NCI-H2196 (cell line): ENCODE data around the gene KLHL26.

ENCODE experiments used
- DNase-seq: peaks from one replicate; lab custom pipeline; 2025; ENCODE audit not compliant: unreplicated experiment; lab: John Stamatoyannopoulos, UW

The KLHL26 gene

DNA sequence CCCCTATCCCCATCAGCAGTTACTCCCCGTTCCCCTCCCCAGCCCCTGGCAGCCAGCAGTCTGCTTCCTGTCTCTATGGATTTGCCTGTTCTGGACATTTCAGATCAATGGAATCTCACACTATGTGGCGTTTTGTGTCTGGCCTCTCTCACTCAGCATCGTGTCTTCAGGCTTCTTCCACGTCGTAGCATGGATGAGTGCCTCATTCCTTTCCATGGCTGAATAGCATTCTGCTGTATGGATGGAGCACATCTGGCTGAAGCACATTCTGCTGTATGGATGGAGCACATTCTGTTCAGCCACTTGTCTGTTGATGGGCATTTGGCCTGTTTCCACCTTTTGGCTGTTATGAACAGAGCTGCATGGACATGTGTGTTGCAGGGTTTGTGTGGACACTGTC, 76.2 kb downstream of the KLHL26 start:
- DNase-seq = no peak

DNA sequence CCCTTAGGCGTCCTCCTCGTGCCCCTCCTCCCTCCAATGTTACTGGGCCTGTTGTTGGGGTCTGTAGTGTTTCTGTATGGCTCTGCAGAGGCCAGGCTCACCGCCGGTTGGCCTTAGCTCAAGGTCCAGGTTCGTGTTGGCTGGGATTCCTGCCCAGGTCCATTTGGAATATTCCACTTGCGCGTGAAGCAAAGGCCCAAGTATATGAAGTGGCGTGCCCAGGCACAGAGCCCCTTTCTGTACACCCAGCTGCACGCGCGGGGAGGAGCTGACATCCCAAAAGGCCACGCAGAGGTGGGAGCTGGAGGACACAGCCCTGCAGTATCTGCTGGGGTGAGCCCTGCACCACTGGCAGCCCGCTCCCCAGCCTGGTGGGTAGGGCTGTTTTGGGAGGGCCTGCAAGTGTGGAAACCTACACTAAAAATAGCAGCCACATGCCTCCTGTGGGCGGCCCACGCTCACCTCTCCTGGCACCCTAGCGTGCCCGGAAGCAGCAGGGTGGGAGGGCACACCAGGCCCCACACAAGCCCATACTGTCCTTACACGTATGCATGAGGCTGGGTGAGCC, 76.8 kb downstream of the KLHL26 start:
- DNase-seq = no peak

DNA sequence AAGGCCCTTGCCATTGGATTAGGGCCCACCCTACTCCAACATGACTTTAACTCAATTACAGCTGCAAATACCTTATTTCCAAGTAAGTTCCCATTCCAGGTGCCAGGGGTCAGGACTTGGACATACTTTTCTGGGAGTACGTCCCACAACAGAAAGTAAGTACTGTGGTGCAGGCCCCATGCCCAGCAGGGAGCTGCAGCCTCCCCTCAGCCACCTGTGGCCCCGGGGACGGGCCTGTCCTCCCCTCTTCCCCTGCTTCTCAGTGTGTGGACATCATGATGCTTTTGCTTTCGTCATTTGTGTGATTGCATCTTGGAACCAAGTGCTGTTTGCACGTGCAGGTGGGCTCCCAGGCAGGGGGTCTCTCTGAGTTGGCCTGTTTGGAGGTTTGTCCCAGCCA, 78.6 kb downstream of the KLHL26 start:
- no peak for DNase-seq

DNA sequence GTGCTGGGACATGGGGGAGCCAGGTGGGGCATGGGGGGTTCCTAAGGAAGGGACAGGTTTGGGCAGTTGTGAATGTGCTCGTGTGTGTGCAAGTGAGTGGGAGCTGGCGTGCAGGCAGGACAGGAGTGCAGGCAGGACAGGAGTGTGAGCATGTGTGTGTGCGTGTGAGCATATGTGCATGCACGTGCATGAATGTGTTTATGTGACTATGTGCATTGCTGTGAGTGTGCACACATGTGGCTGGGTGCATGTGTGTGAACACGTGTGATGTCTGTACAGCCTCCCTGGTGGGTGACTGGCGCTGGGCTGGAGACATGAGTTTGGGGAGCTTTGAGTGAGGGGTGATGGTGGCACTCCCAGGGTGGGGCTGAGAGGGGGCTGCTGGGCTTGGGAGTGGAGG, 80.0 kb downstream of the KLHL26 start:
- DNase-seq = no peak

DNA sequence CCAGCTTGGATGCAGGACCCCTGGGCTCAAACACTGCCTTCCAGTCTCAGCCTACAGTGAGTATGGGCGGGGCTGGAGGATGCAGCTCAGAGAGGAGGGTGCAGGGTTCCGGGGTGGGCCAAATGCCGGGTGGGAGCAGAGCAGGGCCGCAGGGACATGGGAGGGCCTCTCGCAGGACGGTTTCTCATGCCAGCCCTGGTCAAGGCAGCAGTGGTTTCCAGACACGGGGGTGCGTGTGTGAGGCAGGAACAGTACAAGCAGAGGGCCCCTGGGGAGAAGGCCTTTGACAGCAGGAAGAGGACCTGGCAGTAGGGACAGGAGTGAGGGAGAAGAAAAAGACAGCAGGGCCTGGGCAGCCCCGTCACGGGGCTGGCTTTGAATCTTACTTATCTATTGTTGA, 80.8 kb downstream of the KLHL26 start:
- DNase-seq = no peak

DNA sequence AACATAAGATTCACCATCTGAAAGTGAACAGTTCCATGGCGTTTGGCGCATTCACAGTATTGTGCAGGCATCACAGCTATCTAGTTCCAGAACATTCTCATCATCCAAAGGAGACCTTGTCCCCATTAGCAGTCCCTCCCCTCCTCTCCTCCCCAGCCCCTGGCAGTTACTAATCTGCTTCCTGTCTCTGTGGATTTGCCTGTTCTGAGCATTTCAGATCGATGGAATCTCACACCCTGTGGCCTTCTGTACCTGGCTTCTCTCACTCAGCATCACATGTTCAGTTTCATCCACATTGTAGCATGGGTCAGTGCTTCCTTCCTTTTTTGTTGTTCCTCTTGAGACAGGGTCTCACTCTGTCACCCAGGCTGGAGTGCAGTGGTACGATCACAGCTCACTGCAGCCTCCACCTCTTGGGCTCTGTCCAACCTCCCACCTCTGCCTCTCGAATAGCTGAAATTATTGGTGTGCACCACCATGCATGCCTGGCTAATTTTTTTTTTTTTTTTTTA, 81.2 kb downstream of the KLHL26 start:
- DNase-seq = no peak

- no peak for DNase-seq
Observed at GRCh38 chr19:18718846-18719458, 82.1 kb downstream of the KLHL26 start.

GRCh38 chr19:18719541-18719940, 82.7 kb downstream of the KLHL26 start:
- DNase-seq = no peak
